ENCODE results near the gene FURIN.
A peak's percentile ranks its signal among the peaks of the same experiment; 100 is the strongest.

Gene FURIN

DNA sequence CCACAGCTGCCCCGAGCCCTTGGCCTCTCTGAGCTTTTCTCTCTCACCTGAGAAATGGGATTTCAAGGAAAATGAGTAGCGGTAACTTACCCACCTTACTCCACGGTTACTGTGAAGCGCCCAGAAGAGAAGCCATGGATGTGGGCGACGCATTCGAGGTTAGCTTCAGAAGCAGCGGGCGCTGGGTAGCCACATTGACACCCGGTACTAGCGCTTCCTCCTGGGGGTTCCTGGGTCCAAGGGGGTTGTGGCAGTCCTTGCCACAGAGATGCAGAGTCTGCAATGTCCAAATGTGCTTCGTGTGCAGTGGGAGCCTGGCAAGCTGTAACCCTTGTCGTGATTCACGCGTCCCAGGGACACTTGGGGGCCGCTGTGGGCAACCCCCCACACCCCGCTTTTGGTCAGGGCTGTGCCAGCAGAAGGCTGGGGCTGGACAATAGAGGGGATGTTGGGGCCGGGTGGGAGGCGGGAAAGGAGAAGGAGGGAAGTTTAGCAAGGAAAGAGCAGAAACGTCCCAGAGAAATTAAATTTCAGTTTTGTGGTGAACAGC, 41.4 kb upstream of the FURIN start:
- no peak for TF ChIP-seq CTCF (IDR thresholded peaks at IDR 0.05; ENCODE audit: control extremely low read depth, extremely low read depth, low read depth, missing control alignments)
- POLR2A ChIA-PET: no interaction called here
- CTCF ChIA-PET: interaction anchor here (1.1 to 2.5 kb wide), 9 partner anchors 9 to 507 kb away, joined by 3 to 15 read pairs (median 3); no protein-coding TSS in a partner anchor

DNA sequence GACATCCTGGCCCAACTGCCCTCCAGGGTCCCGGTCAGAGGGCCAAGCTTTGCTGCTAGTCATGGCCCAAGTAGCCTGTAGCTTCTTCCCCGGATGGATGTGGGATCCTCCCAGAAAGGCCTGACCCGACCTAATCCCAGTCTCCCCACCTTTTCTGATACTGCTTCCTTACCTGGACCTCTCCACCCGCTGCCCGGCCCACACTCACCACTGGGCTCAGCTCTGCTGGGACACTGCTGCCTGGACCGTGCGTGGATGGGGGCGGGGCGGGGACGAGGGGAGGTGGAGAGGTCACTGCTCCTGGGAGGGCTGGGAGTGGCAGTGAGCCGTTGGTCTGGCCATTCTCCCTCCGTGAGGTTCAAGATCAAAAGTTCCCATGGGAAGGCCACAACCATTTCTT, 40.3 kb upstream of the FURIN start:
- TF ChIP-seq CTCF (IDR thresholded peaks at IDR 0.05; ENCODE audit: control extremely low read depth, extremely low read depth, low read depth, missing control alignments): no peak
- POLR2A ChIA-PET: no interaction called here
- CTCF ChIA-PET: interaction anchor here (1.1 to 2.5 kb wide), 4 partner anchors 10 to 58 kb away, joined by 3 to 15 read pairs (median 4); no protein-coding TSS in a partner anchor
- no peak for DNase-seq (ENCODE audit: extremely low spot score)

More for the DNA sequence above, 41.4 kb upstream of the FURIN start:
- no peak for DNase-seq (ENCODE audit: extremely low spot score)

- CTCF ChIA-PET: no interaction called here
- TF ChIP-seq CTCF (IDR thresholded peaks at IDR 0.05; ENCODE audit: control extremely low read depth, extremely low read depth, low read depth, missing control alignments): no peak
- no peak for DNase-seq (ENCODE audit: extremely low spot score)
- POLR2A ChIA-PET: no interaction called here
Measured at GRCh38 chr15:90829126-90829525, 39.3 kb upstream of the FURIN start.

GRCh38 chr15:90829942-90830440, 38.4 kb upstream of the FURIN start:
- peak; percentile 62 for DNase-seq (ENCODE audit: extremely low spot score)
- POLR2A ChIA-PET: no interaction called here
- no peak for TF ChIP-seq CTCF (IDR thresholded peaks at IDR 0.05; ENCODE audit: control extremely low read depth, extremely low read depth, low read depth, missing control alignments)
- CTCF ChIA-PET: interaction anchor here (0.7 to 1.5 kb wide), 6 partner anchors 10 to 61 kb away, joined by 3 to 4 read pairs (median 4); no protein-coding TSS in a partner anchor

GRCh38 chr15:90834626-90835025, 33.8 kb upstream of the FURIN start:
- CTCF ChIA-PET: interaction anchor here (1.6 kb wide), 1 partner anchor 33 kb away, joined by 4 read pairs; the partner anchor contains the start of gene FURIN
- no peak for TF ChIP-seq CTCF (IDR thresholded peaks at IDR 0.05; ENCODE audit: control extremely low read depth, extremely low read depth, low read depth, missing control alignments)
- POLR2A ChIA-PET: no interaction called here
- no peak for DNase-seq (ENCODE audit: extremely low spot score)

DNA sequence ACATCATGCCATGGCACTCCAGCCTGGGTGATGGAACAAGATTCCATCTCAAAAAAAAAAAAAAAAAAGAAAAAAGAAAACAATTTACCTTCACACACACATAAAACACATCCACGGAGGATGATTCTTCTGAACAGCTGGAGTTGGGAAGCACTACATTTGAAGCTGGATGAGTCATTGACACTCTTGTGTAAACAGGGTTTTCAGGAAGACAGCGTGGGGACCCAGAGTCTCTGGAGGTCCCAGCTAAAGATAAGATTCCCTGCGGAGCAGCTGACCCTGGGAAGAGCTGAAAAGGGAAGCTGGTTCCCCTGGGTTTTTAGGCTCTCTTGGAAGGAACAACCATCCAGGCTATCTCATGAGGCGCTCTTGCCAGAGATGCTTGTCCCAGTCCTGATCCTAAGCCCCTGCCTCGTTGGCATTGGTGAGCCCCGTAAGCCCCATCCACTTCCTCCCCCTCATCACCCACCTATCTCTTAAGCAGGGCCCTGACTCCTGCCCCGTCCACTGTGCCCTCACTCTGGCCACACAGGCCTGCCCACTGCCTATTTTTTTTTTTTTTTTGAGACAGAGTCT, 32.0 kb upstream of the FURIN start:
- no peak for TF ChIP-seq CTCF (IDR thresholded peaks at IDR 0.05; ENCODE audit: control extremely low read depth, extremely low read depth, low read depth, missing control alignments)
- ChIA-PET CTCF (interaction anchor here (1.7 to 2.4 kb wide), 2 partner anchors 13 to 50 kb away, joined by 3 to 6 read pairs; no protein-coding TSS in a partner anchor), POLR2A (no interaction called here)
- no peak for DNase-seq (ENCODE audit: extremely low spot score)

All from GM10248 (cell line).